Right lobe of liver (tissue), 6 donors: Measurements from ENCODE around the gene CDR2L. TPM values are rescaled to one million over a fixed set of nuclear protein-coding genes. Genes with fewer than 3 reads are reported as not detected.
A peak's percentile ranks its signal among the peaks of the same experiment; 100 is the strongest.

Source experiments
- ATAC-seq, 4 donors: fragments of 200-7000 bp; cut with Tn5 transposase; one replicate each; pipeline ENCODE4 v1.9.1; 2020; ENCODE audit warnings: mild to moderate bottlenecking in 4 of 4, moderate library complexity in 4 of 4
- DNase-seq, 3 donors: peaks; one replicate each; pipeline ENCODE4 v3.0.0-alpha.2; 2020
- H3K27ac ChIP-seq, 3 donors: fragments of 200-600 bp; one replicate each; pipeline ENCODE4 v1.8.0; 2022
- H3K27me3 ChIP-seq, 2 donors: fragments of 200-600 bp; one replicate each; pipeline ENCODE4 v1.8.0; 2022
- H3K36me3 ChIP-seq, 4 donors: fragments of 200-600 bp; sonication (generic) in 1 of 4; one replicate each; pipeline versions ENCODE4 v1.5.1 to v1.8.0; 2017 to 2022; ENCODE audit warnings: control low read depth in 1 of 4
- H3K4me1 ChIP-seq, 4 donors: fragments of 200-600 bp; sonication (generic) in 1 of 4; one replicate each; pipeline versions ENCODE4 v1.5.1 to v1.8.0; 2017 to 2022; ENCODE audit warnings: control low read depth in 1 of 4
- H3K4me3 ChIP-seq, 3 donors: fragments of 200-600 bp; one replicate each; pipeline ENCODE4 v1.8.0; 2022
- H3K9me3 ChIP-seq, 4 donors: fragments of 200-600 bp; sonication (generic) in 1 of 4; one replicate each; pipeline versions ENCODE4 v1.5.1 to v1.8.0; 2017 to 2022; ENCODE audit warnings: control low read depth in 1 of 4
- POLR2A ChIP-seq: fragments of 450-650 bp; IDR thresholded peaks from one replicate; pipeline ENCODE4 v1.6.1; 2017; ENCODE audit warnings: antibody characterized with exemption, mild to moderate bottlenecking
- WGBS: methylation state at CpG from one replicate; pipeline ENCODE4 v1.1.6; 2018; ENCODE audit warnings: low coverage, low lambda C conversion rate; ENCODE audit not compliant: insufficient coverage; ENCODE audit errors: missing lambda C conversion rate; 5-methylcytosine and 5-hydroxymethylcytosine counted together
- intact Hi-C, 2 donors: fragments of 100-400 bp; cut with DNase I; formaldehyde crosslinking; loops; one replicate each; pipeline versions ENCODE4 v1.11.2 to v1.14.1; 2022
- total RNA-seq, 6 experiments: library from RNA; depleted of rRNA in 2 of 6; stranded (reverse); fragments of >200 nt in 2 of 6; fragmentation: NEBNext Ultra II Directional in 3 of 6; extraction: Animal tissue kit (Norgen Biotek cat#: 25700) in 3 of 6; gene quantifications; one replicate each; pipeline versions ENCODE4 v1.1.0 to v1.2.4, GENCODE V29; 2016 to 2023
- TF ChIP-seq, protein P1 (sequence below), 4 donors: fragments of 200-600 bp in 3 of 4; fragments of 450-650 bp in 1 of 4; IDR thresholded peaks; one replicate each; pipeline versions ENCODE4 v1.5.1 to v1.8.0; 2016 to 2022; ENCODE audit warnings: antibody characterized with exemption in 4 of 4, mild to moderate bottlenecking in 2 of 4
- donor health status: DM: no; HTN: yes; CAD: no.
- donor health status: DM: no; HTN: no; CAD: no.
- donor health status: DM: no; HTN: no; CAD: no.
- donor health status: DM: no; HTN: yes; CAD: no.
- donor health status: DM: no; HTN: yes; CAD: no.

Gene CDR2L
- total RNA-seq, 6 experiments from 2014 or later: 0.64 to 2.3 (median 1.4) TPM

DNA sequence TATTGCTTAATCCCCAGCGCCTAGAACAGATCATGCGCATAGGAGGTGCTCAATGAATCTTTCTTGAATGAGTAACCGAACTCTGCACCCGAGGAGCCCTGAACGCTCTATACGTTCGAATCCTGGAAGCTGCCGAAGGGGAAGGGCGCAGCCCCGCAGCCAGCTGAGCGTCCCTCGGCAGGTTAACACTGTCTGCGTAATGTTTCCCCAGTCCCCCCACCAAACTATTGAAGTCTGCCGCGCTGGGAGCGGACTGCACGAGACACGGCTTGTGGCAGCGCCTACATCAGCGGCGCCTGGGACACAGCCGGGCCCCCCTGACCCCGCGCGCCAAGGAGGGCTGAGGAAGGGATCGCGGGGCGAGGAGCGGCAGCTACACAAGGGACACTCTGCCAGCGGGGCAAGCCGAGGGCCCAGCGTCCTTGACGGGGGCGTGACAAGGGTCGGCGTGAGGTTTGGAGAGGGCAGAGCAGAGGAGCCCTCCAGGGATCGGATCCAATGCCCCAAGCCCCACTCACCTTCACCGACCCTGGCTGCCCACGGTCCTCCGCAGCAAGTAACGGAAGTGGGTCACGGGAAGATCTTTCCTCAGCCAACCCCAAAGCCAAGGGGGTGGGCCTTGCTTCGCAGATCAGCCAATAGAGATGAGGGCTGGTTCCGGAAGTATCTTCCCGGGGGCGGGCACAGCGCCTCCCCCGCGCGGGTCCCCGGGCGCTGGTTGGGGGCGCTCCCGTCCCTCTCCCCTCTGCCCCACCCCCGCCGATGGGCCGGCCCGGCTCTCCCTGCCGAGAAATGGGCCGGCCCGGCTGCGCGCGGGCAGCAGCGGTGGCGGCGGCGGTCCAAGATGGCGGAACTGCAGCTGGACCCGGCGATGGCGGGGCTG is 59.2 kb downstream of the CDR2L start, which contains the start of the genes ATP5PD and KCTD2:
ATP5PD (minus strand) TSS at position 563 of the 883 bp plus-strand sequence. CDS start 4,319 bp downstream, outside the sequence.
KCTD2 (plus strand) TSS at position 819 of the 883 bp plus-strand sequence; CDS start at position 845, 26 bp downstream.
- TF ChIP-seq, protein P1, sequence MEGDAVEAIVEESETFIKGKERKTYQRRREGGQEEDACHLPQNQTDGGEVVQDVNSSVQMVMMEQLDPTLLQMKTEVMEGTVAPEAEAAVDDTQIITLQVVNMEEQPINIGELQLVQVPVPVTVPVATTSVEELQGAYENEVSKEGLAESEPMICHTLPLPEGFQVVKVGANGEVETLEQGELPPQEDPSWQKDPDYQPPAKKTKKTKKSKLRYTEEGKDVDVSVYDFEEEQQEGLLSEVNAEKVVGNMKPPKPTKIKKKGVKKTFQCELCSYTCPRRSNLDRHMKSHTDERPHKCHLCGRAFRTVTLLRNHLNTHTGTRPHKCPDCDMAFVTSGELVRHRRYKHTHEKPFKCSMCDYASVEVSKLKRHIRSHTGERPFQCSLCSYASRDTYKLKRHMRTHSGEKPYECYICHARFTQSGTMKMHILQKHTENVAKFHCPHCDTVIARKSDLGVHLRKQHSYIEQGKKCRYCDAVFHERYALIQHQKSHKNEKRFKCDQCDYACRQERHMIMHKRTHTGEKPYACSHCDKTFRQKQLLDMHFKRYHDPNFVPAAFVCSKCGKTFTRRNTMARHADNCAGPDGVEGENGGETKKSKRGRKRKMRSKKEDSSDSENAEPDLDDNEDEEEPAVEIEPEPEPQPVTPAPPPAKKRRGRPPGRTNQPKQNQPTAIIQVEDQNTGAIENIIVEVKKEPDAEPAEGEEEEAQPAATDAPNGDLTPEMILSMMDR (IDR thresholded peaks at IDR 0.05): peak in 1 of 4 donors; percentile 17
- TF ChIP-seq POLR2A: peak; percentile 85
- ATAC-seq: peak; percentile 96 to 100 (median 98)
- intact Hi-C loops: no loop called here

DNA sequence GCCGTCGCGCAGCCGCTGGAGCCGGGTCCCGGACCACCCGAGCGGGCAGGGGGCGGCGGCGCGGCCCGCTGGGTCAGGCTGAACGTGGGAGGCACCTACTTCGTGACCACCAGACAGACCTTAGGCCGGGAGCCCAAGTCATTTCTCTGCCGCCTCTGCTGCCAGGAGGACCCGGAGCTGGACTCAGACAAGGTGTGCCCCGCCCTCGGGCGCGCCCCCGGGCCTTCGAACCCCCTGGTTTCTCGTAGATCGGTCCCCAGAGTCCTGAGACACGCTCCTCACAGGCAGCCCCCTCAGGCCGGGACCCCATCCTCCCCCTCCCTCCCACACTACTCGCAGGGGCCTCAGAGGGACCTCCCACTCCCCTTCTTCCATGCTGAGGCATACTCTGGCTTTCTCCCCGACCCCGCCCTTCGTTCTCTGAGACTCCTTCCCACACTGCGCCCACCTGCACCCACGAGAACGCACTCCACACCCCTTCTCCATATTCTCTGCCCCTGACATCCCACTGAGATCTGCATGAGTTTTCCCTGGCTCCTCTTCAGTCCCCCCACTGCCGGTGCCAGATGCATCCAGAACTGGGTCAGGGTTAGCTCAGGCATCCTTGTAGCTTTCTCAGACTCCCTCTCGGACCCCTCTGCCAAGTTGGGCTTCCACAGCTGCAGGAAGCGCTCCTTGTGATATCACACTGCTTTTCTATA is 60.1 kb downstream of the CDR2L start:
- 4% methylated on average over 11 of the region's 38 CpGs for WGBS

More for the DNA sequence above, 59.2 kb downstream of the CDR2L start, which contains the start of the genes ATP5PD and KCTD2:
- Histone ChIP-seq H3K4me1 (peaks cover 0 to 21% (median 10%) of the 10 kb centered on the region in 4 donors), H3K27ac (peak within 1 kb of the TSS; percentile 64 to 85 (median 79)), H3K4me3 (peak within 1 kb of the TSS; percentile 51 to 97 (median 90)), H3K36me3 (peaks cover 0 to 14% (median 6%) of the 10 kb centered on the region in 4 donors), H3K27me3 (no peaks in the 10 kb centered on the region), H3K9me3 (no peaks in the 10 kb centered on the region)
- peak; percentile 95 to 96 (median 96) for DNase-seq
- WGBS: 1% methylated on average over 27 of the region's 72 CpGs

DNA sequence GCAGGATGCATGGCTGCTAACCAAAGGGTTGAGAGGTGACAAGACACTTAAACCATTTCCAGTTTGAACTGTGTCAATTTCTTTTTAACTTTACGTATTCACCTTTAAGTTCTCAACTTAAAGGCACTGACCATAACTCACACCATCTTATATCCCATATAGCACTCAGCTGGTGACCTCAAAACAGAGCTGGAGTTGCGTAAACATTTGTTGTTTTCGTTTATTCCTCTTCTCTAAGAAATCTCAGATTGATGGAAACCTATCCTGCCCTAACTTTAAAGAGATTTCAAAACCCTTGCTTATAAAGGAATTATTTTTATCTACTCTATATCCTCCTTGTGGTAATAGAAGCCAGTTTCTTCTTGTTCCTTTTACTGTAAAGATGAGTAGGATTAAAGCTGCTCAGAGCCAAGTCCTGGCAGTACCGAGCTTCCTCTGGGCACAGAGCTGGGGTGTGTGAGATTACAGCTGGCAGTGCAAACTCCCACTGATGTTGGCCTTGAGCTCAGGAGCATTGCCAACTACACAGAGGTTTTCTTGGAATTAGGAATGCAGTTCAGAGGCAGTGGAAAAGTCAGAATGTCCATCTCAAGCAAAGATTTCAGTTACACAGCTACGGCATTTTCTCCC is 60.9 kb downstream of the CDR2L start:
- H3K27me3 ChIP-seq: no peaks in the 10 kb centered on the region
- peaks cover 0 to 16% (median 7%) of the 10 kb centered on the region in 4 donors for H3K36me3 ChIP-seq
- TF ChIP-seq, protein P1 (IDR thresholded peaks at IDR 0.05): no peak
- TF ChIP-seq POLR2A: no peak
- DNase-seq (peak in 1 of 3 donors; percentile 63), ATAC-seq (peak in 3 of 4 donors; percentile 8 to 29 (median 16))
- WGBS: 7% methylated on average over 5 of the region's 5 CpGs
- H3K27ac ChIP-seq: peak overlapping the region in 1 of 3 donors; percentile 14
- intact Hi-C loops: no loop called here
- H3K9me3 ChIP-seq: no peaks in the 10 kb centered on the region
- H3K4me3 ChIP-seq: peak overlapping the region; percentile 51 to 97 (median 90)
- peaks cover 0 to 21% (median 10%) of the 10 kb centered on the region in 4 donors for H3K4me1 ChIP-seq

More for the DNA sequence above, 60.1 kb downstream of the CDR2L start:
- peaks cover 0 to 21% (median 10%) of the 10 kb centered on the region in 4 donors for H3K4me1 ChIP-seq
- intact Hi-C loops: no loop called here
- DNase-seq: peak; percentile 49 to 65 (median 60)
- no peaks in the 10 kb centered on the region for H3K27me3 ChIP-seq
- TF ChIP-seq, protein P1 (IDR thresholded peaks at IDR 0.05): no peak
- TF ChIP-seq POLR2A: no peak
- H3K9me3 ChIP-seq: no peaks in the 10 kb centered on the region
- H3K27ac ChIP-seq: peak overlapping the region; percentile 49 to 85 (median 64)
- no peak for ATAC-seq
- H3K4me3 ChIP-seq: peak overlapping the region; percentile 51 to 97 (median 90)
- peaks cover 0 to 8% (median 2%) of the 10 kb centered on the region in 4 donors for H3K36me3 ChIP-seq

DNA sequence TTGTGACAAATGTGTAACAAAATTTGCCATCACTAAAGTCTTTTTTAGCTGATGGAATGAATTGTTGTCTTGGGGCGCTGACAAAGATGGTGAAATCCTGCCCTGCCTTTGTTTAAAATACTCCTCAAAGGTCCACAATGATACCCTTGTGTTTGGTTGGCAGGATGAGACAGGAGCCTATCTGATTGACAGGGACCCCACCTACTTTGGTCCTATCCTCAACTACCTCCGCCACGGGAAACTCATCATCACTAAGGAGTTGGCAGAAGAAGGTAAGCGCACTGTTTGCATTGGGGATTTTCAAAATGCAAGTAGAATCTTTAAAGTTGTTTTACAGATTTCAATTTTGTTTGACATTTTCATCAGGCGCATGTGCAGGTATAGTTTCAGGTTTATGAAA is 61.6 kb downstream of the CDR2L start:
- TF ChIP-seq, protein P1 (IDR thresholded peaks at IDR 0.05): no peak
- no peak for TF ChIP-seq POLR2A
- ATAC-seq: no peak
- Histone ChIP-seq H3K36me3 (peaks cover 0 to 21% (median 12%) of the 10 kb centered on the region in 4 donors), H3K27ac (no peak overlapping the region), H3K4me1 (peaks cover 0 to 21% (median 10%) of the 10 kb centered on the region in 4 donors), H3K9me3 (no peaks in the 10 kb centered on the region), H3K27me3 (no peaks in the 10 kb centered on the region), H3K4me3 (no peak overlapping the region)
- intact Hi-C loops: no loop called here
- whole genome bisulfite sequencing: 95% methylated on average over 5 of the region's 5 CpGs
- no peak for DNase-seq
